Skeletal muscle tissue (tissue), 1 donor: ENCODE results near the gene LRRC72. TPM values are rescaled to one million over a fixed set of nuclear protein-coding genes. Genes with fewer than 3 reads are reported as not detected.

Source experiments
- total RNA-seq: library from RNA; depleted of rRNA; stranded (reverse); fragments of >200 nt; gene quantifications from one replicate; pipeline ENCODE4 v1.2.3, GENCODE V29; 2014

Gene LRRC72
- total RNA-seq, 1 donor from 2014 or later: not detected

Other genes with a start within 250 kb of the LRRC72 start
- gene CRPPA, start 105.3 kb upstream of the LRRC72 start, total RNA-seq: 16.7 TPM
- 8.4 TPM for gene SOSTDC1, start 61.1 kb upstream of the LRRC72 start, total RNA-seq
- 30.3 TPM for gene ANKMY2, start 118.9 kb downstream of the LRRC72 start, total RNA-seq
- 155 TPM for gene BZW2, start 119.4 kb downstream of the LRRC72 start, total RNA-seq
- 39.1 TPM for gene TSPAN13, start 226.9 kb downstream of the LRRC72 start, total RNA-seq